IMR-90 (cell line): ENCODE measurements around the gene MTA3.

Experiments
- POLR2A ChIP-seq: IDR thresholded peaks from 2 replicates; pipeline ENCODE4 v1.6.1; 2012; ENCODE audit warnings: mild to moderate bottlenecking, low read depth, low read length
- RCOR1 ChIP-seq: IDR thresholded peaks from 2 replicates; pipeline ENCODE4 v1.6.1; 2012; ENCODE audit warnings: mild to moderate bottlenecking, low read length, improper control_type of control experiment; ENCODE audit not compliant: insufficient replicate concordance
- TF ChIP-seq, protein P1 (sequence below): conservative IDR thresholded peaks from 2 replicates; pipeline ENCODE4 v1.5.1; 2012; ENCODE audit warnings: mild to moderate bottlenecking, low read depth, low read length, improper control_type of control experiment
- TF ChIP-seq, protein P2 (sequence below): fragments of 150-350 bp; IDR thresholded peaks from 2 replicates; pipeline ENCODE4 v1.6.1; 2017; ENCODE audit warnings: mild to moderate bottlenecking, antibody characterized with exemption, low read length, low read depth

DNA sequence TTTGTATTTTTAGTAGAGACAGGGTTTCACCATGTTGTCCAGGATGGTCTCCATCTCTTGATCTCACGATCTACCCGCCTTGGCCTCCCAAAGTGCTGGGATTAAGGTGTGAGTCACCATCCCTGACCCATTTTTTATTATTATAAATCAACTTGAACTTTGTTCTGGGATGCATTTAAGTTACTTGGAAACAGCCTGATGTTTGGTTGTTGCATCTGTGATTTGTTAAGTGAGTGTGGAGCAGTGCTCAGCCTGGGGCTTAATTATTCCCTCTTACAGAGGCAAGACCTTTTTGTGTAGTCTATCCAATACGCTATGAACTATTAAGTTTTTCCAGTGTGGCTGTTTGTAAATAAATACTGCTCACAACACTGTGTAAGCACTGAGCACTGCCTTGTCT lies 32.6 kb downstream of the MTA3 start:
- TF ChIP-seq, protein P1, sequence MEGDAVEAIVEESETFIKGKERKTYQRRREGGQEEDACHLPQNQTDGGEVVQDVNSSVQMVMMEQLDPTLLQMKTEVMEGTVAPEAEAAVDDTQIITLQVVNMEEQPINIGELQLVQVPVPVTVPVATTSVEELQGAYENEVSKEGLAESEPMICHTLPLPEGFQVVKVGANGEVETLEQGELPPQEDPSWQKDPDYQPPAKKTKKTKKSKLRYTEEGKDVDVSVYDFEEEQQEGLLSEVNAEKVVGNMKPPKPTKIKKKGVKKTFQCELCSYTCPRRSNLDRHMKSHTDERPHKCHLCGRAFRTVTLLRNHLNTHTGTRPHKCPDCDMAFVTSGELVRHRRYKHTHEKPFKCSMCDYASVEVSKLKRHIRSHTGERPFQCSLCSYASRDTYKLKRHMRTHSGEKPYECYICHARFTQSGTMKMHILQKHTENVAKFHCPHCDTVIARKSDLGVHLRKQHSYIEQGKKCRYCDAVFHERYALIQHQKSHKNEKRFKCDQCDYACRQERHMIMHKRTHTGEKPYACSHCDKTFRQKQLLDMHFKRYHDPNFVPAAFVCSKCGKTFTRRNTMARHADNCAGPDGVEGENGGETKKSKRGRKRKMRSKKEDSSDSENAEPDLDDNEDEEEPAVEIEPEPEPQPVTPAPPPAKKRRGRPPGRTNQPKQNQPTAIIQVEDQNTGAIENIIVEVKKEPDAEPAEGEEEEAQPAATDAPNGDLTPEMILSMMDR: no peak
- no peak for TF ChIP-seq POLR2A
- TF ChIP-seq, protein P2, sequence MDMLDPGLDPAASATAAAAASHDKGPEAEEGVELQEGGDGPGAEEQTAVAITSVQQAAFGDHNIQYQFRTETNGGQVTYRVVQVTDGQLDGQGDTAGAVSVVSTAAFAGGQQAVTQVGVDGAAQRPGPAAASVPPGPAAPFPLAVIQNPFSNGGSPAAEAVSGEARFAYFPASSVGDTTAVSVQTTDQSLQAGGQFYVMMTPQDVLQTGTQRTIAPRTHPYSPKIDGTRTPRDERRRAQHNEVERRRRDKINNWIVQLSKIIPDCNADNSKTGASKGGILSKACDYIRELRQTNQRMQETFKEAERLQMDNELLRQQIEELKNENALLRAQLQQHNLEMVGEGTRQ: no peak
- TF ChIP-seq RCOR1: no peak
